Measurements from ENCODE around the gene MLXIP.

- TF ChIP-seq CEBPB (IDR thresholded peaks at IDR 0.05; ENCODE audit: low read depth, low read length), result no peak
- no peak for TF ChIP-seq RAD21 (IDR thresholded peaks at IDR 0.05; ENCODE audit: low read length)
- TF ChIP-seq CTCF (conservative IDR thresholded peaks at IDR 0.05; ENCODE audit: low read depth, low read length), result no peak
- no peak for TF ChIP-seq POLR2A (IDR thresholded peaks at IDR 0.05; ENCODE audit: low read depth, low read length)
- TF ChIP-seq MAZ (IDR thresholded peaks at IDR 0.05; ENCODE audit: borderline replicate concordance, low read depth, low read length), result no peak
- TF ChIP-seq ELK1 (IDR thresholded peaks at IDR 0.05; ENCODE audit: borderline replicate concordance, low read depth, low read length), result no peak
- no peak for TF ChIP-seq RCOR1 (IDR thresholded peaks at IDR 0.05; ENCODE audit: insufficient replicate concordance, low read length)
- TF ChIP-seq BHLHE40 (IDR thresholded peaks at IDR 0.05; ENCODE audit: low read depth, low read length), result no peak
- TF ChIP-seq MAFK (IDR thresholded peaks at IDR 0.05; ENCODE audit: low read depth, low read length), result no peak
- no peak for TF ChIP-seq SMC3 (IDR thresholded peaks at IDR 0.05; ENCODE audit: low read depth, low read length)
- TF ChIP-seq NFE2L2 (IDR thresholded peaks at IDR 0.05; ENCODE audit: low read depth, low read length), result no peak
These were observed 116.8 kb downstream of the MLXIP start for GRCh38 chr12:122195405-122195804.

Measured in IMR-90 (cell line).